ENCODE data around the gene SLC16A14.

The SLC16A14 gene

GRCh38 chr2:230042195-230042594 lies 26.5 kb downstream of the SLC16A14 start:
- DNase-seq: no peak

GRCh38 chr2:230023313-230023712 lies 45.4 kb downstream of the SLC16A14 start:
- no peak for DNase-seq

- no peak for DNase-seq
Observed at GRCh38 chr2:230019742-230020141, 49.0 kb downstream of the SLC16A14 start.

- DNase-seq: no peak
Observed at GRCh38 chr2:230018153-230018552, 50.6 kb downstream of the SLC16A14 start.

DNA sequence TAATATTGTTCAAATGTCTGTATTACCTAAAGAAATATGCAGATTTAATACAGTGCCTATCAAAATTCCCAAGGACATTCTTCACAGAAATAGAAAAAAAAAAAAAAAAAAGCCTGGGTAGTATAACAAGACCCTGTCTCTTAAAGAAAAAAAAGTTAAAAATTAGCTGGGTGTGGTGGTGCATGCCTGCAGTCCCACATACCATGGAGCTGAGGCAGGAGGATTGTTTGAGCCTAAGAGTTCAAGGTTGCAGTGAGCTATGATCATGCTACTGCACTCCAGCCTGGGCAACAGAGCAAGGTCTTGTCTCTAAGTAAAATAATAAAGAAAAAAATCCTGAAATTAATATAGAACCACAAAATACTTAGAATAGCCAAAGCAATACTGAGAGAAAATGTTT lies 51.9 kb downstream of the SLC16A14 start:
- DNase-seq: no peak

- no peak for DNase-seq
Observed at GRCh38 chr2:230012267-230012884, 56.3 kb downstream of the SLC16A14 start.

DNA sequence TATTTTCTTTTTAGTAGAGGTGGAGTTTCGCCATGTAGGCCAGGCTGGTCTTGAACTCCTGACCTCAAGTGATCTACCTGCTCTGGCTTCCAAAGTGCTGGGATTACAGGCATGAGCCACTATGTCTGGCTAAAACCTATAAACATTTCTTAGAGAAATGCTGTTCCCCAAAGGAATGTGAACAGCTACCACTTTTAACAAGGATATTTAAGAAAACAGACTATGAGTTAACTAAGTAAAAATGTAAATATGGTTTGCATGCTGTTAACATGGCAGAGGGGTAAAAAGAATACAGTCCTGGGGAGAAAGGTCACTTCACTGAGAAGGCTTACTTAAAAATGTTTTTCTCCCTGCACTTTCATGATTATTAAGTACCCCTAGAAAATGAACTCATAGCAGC lies 57.1 kb downstream of the SLC16A14 start:
- DNase-seq: no peak

DNA sequence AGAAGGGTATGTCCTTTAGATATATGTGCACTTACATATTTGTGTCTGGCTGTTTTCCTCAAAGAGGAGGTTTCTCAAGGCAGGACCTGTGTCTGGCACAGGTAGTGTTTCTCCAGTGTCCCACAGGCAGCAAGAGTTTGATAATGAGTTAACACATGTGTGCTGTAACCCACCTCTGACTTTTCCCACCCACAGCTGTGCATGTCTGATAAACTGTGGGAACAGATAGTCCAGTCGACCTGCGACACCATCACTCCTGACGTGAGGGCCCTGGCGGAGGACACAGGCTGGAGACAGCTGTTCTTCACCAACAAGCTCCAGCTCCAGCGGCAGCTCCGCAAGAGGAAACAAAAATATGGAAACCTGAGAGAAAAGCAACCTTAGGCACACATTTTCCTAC lies 58.2 kb downstream of the SLC16A14 start:
- DNase-seq: no peak

DNA sequence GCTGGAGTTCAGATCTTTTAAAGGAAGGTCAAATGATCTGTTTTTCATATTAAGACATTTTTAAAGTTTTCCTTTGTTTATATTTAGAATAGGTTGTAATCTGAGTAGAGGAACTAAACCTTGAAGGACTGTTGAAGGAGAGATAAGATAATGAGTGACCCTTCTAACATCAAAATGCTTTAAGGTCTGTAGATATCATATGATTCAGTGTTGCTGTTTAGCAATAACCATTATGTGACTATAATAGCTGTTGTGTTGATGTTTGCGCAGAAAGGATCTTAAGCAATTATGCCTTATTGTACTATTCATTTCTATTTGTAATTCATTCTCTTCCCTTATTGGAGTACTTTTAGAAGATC lies 60.0 kb downstream of the SLC16A14 start:
- no peak for DNase-seq

DNA sequence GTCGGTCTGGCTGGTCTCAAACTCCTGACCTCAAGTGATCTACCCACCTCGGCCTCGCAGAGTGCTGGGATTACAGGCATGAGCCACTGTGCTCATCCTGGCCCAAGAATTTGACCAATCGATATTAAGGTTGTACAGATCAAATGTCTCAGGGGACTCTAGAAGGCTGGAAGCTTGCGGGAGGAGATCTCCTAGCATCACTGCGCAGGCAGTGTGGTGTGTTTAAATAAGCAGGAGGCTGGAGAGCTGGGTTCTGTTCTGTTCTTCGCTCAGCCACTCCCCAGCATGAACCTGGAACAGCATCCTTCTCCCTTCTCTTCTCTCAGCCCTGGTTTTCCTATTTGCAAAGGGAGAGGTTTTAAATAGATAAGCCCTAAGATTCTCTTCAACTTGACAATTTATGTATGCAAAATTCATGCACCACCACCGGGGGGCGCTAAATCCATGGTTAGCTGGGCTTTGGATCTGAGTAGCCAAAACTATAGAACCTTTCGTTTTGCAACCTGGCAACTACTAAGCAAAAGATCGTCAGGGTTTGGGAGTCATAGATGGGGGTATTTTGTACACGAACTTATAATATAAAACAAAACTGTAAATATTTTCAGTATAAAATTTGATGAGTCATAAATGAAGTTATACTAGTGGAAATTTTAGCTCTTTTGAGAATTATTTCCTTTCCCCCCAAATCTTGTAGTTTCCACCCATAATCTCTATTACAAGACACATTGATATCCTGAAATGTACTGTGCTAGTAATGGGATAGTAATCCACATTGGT lies 60.6 kb downstream of the SLC16A14 start:
- DNase-seq: no peak

- no peak for DNase-seq
Observed at GRCh38 chr2:230000118-230000841, 68.4 kb downstream of the SLC16A14 start.

DNA sequence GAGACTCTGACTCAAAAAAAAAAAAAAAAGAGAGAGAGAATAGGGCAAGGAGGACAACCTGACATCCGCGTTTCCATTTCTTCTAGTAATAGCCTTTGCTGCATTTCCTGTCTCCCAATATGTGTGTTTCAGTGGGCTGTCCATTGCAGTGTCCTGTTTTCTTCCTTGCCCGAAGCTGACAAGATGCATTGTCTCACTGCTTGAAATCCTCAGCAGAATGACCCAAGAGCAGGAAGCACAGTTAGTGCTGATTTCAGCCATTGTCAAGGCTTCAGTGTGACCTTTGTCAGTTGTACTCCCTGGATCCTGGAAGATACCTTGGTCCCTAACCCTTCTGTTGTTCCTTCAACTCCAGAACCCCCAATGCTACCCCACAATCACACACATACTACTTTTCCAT lies 71.2 kb downstream of the SLC16A14 start:
- DNase-seq: no peak

GRCh38 chr2:229996320-229996719 lies 72.4 kb downstream of the SLC16A14 start:
- no peak for DNase-seq

DNA sequence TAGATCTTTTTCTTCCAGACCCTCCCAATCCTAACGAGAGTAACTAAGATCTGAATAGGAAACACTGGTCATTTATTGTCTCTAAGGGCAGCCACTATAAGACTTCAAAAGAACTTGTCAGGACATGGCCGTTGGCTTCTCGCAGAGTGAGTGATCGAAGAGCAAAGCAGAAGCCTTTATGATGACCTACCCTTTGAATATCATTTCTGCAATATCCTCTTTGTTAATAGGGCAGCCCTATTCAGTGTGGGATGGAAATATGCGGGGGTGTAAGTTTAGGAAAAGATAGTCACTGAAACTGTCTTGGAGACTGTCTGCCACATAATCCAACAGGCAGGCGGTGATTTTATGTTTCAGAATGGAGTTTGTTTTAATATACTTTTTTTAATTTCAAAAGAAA lies 75.5 kb downstream of the SLC16A14 start:
- no peak for DNase-seq

All from NCI-H1436 treated with DMSO at 0.1 percent for 48 hours (cell line).